ENCODE measurements around the gene LTBP3. TPM values are rescaled to one million over a fixed set of nuclear protein-coding genes. Genes with fewer than 3 reads are reported as not detected.

Gene LTBP3
- total RNA-seq, 4 donors from 2014 or later, result 131 to 240 (median 217) TPM

DNA sequence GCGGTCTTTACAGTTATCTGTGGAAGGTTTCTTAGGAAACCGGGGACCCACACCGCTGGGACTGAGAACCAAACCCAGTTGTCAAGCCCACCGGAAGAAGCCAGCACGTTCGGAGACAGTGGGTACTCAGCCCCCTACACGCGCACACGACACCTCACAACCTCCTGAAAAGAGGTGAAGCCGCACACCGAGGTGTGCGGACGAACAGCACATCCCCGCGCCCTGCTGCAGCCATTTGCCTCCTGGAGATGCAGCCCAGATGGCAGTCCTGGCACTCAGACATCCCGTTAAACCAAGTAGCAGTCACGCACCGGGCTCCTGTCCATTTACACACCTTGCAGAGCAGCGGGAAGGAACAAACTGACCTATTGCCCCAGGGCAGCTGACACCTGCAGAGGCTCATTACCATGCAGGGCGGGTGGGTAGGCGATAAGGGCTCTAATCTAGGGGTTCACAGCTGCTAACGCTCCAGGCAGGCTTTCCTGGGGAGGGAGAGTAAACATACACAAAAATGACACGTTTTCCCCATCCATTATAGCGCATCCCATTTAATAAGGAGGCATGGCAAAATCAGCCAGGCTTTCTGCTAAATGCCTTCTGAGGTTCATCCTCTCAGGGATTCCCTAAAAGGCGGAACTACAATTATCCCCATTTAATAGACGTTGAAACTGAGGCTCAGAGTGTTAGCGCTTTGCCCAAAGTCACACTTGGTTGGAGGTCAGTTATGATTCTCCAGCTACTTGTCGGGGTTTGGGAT, 16.8 kb upstream of the LTBP3 start:
- intact Hi-C loops (cut with DNase I; ENCODE audit: low total_unique reads), result no loop called here
- no peak for DNase-seq
- TF ChIP-seq POLR2A (IDR thresholded peaks at IDR 0.05) (no peak), CTCF (IDR thresholded peaks at IDR 0.05) (no peak)
- H3K9me3 ChIP-seq, result no peaks in the 10 kb centered on the region
- H3K36me3 ChIP-seq, result no peaks in the 10 kb centered on the region
- H3K4me3 ChIP-seq, result peak overlapping the region; percentile 56 to 70
- peak overlapping the region; percentile 84 to 92 for H3K27ac ChIP-seq
- H3K4me1 ChIP-seq, result peaks cover 12 to 43% of the 10 kb centered on the region in 2 donors
- H3K27me3 ChIP-seq, result no peaks in the 10 kb centered on the region

DNA sequence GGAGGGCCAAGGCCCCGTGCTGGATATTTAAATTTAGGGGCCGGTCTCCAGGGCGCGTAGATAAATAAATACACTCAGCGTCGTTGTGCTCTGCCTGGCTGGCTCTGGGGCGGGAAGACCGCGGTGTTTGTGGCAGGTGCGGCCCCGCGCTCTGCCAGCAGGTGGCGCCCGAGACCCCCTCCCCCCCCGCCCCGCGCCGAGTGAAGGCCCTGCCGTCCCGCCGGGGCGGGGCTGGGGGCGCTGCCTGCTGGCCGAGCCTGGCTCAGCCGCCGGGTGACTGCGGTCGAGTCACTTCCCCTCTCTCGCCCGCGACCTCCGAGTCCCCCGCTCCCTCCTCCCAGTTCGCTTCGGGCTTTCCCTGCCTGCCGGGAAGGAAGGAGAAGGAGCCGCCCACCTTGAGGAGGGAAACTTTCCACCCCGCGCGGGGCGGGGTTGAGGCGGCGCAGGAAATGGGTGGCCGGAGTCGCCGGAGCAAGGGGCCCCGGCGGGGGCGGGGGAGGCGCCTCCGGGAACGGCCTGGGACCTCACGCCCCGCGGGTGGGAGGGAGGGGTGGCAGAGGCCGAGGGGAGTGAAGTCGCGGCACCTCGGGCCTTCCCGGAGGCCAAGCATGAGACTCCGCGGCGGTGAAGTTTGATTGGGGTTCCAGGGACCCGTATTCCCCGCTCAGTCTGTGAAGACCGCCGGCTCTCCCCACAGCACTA, 16.1 kb upstream of the LTBP3 start:
- H3K27ac ChIP-seq, result peak overlapping the region; percentile 84 to 92
- DNase-seq, result peak; percentile 90 to 91
- no peaks in the 10 kb centered on the region for H3K27me3 ChIP-seq
- intact Hi-C loops (cut with DNase I; ENCODE audit: low total_unique reads), result no loop called here
- H3K4me1 ChIP-seq, result peaks cover 12 to 44% of the 10 kb centered on the region in 2 donors
- H3K9me3 ChIP-seq, result no peaks in the 10 kb centered on the region
- TF ChIP-seq CTCF (IDR thresholded peaks at IDR 0.05) (peak; percentile 80 to 99 (median 90)), POLR2A (IDR thresholded peaks at IDR 0.05) (peak in 1 of 2 donors; percentile 26)
- peak overlapping the region; percentile 44 to 70 for H3K4me3 ChIP-seq
- H3K36me3 ChIP-seq, result no peaks in the 10 kb centered on the region

DNA sequence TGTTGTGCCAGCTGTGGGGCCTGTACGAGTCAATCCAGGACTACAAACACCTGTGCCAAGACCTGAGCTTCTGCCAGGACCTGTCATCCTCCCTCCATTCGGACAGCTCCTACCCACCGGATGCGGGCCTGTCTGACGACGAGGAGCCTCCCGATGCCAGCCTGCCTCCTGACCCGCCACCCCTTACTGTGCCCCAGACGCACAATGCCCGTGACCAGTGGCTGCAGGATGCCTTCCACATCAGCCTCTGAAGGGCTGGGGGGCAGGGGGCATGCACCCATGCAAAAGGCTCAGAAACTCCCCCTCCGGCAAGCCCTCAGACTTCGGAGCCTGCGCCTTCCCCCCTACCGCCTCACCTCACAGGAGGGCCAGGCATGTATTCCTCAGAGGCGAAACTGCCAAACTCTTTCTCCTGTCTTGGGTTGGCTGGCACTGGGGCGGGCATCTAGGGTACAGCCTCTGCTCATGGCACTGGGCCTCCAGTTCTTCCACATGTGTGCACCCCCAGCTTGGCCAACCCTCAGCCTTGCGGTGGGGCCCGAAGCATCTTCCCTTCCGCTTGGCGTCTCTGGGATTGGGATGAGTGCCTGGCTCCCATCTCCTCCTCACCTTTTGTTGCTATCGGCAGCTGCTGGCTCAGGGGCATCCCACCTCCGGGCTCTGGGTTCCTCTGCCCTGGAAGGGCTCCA, 15.4 kb upstream of the LTBP3 start:
- Histone ChIP-seq H3K4me1 (peaks cover 12 to 51% of the 10 kb centered on the region in 2 donors), H3K27ac (peak overlapping the region; percentile 84 to 92), H3K9me3 (no peaks in the 10 kb centered on the region), H3K4me3 (peak overlapping the region; percentile 44 to 70), H3K27me3 (no peaks in the 10 kb centered on the region), H3K36me3 (no peaks in the 10 kb centered on the region)
- TF ChIP-seq CTCF (IDR thresholded peaks at IDR 0.05), result no peak
- TF ChIP-seq POLR2A (IDR thresholded peaks at IDR 0.05), result no peak
- peak; percentile 59 for DNase-seq
- intact Hi-C loops (cut with DNase I; ENCODE audit: low total_unique reads), result no loop called here

DNA sequence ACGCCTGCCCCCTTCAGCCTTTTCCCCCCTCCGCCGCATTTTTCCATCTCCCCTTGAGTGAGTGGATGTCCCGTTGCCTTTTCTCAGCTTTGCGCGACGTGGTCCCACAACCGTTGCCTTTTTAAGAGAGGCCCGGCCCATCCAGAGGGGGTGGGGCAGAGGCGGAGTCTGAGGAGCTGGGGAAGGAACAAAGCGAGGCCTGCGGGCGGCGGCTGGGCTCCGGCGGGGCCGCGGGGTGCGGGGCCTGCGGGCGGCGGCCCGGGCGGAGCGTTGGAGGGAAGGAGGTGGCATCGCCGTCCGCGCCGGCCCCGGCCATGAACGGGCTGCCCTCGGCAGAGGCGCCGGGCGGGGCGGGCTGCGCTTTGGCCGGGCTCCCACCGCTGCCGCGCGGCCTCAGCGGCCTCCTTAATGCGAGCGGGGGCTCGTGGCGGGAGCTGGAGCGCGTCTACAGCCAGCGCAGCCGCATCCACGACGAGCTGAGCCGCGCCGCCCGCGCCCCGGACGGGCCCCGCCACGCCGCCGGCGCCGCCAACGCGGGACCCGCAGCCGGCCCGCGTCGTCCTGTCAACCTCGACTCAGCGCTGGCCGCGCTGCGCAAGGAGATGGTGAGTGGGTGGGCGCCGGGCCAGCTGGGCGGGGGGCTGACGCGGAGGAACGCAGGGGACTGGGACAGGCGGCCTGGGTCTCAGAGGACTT, 14.3 kb upstream of the LTBP3 start, which contains the start of gene FAM89B:
Gene FAM89B (plus strand): TSS at position 183 of the 696 bp plus-strand sequence. CDS start 132 bp downstream, at position 315.
- DNase-seq, result peak; percentile 92 to 94
- H3K9me3 ChIP-seq, result no peaks in the 10 kb centered on the region
- intact Hi-C loops (cut with DNase I; ENCODE audit: low total_unique reads), result no loop called here
- H3K27ac ChIP-seq, result peak within 1 kb of the TSS; percentile 84 to 92
- peak within 1 kb of the TSS; percentile 44 to 70 for H3K4me3 ChIP-seq
- H3K4me1 ChIP-seq, result peaks cover 12 to 47% of the 10 kb centered on the region in 2 donors
- no peaks in the 10 kb centered on the region for H3K27me3 ChIP-seq
- TF ChIP-seq CTCF (IDR thresholded peaks at IDR 0.05), result peak in 1 of 4 experiments; percentile 2
- TF ChIP-seq POLR2A (IDR thresholded peaks at IDR 0.05), result peak; percentile 63 to 82
- H3K36me3 ChIP-seq, result no peaks in the 10 kb centered on the region
